ENCODE results near the gene TMEM108.

Gene TMEM108

GRCh38 chr3:133374708-133375402 is 336.7 kb downstream of the TMEM108 start:
- Histone ChIP-seq H3K4me3 (ENCODE audit: low read length) (no peak overlapping the region), H3K9me3 (ENCODE audit: low read length) (no peaks in the 10 kb centered on the region), H2AFZ (ENCODE audit: low read depth, low read length) (no peak overlapping the region)

GRCh38 chr3:133375403-133375745 is 337.2 kb downstream of the TMEM108 start:
- H3K4me3 ChIP-seq (ENCODE audit: low read length) = no peak overlapping the region
- H2AFZ ChIP-seq (ENCODE audit: low read depth, low read length) = no peak overlapping the region
- H3K9me3 ChIP-seq (ENCODE audit: low read length) = no peaks in the 10 kb centered on the region

More at GRCh38 chr3:133374708-133375402, 336.7 kb downstream of the TMEM108 start:
- no peaks in the 10 kb centered on the region for H3K27me3 ChIP-seq (ENCODE audit: insufficient read depth, low read length)
- no peaks in the 10 kb centered on the region for H3K36me3 ChIP-seq (ENCODE audit: insufficient read depth, low read length)
- peaks cover 29% of the 10 kb centered on the region for H3K4me1 ChIP-seq (ENCODE audit: insufficient read depth, low read length)

GRCh38 chr3:133376810-133377209 is 338.6 kb downstream of the TMEM108 start:
- Histone ChIP-seq H2AFZ (ENCODE audit: low read depth, low read length) (no peak overlapping the region), H3K27me3 (ENCODE audit: insufficient read depth, low read length) (peaks cover 5% of the 10 kb centered on the region), H3K4me1 (ENCODE audit: insufficient read depth, low read length) (peaks cover 18% of the 10 kb centered on the region), H3K9me3 (ENCODE audit: low read length) (no peaks in the 10 kb centered on the region), H3K4me3 (ENCODE audit: low read length) (no peak overlapping the region), H3K36me3 (ENCODE audit: insufficient read depth, low read length) (no peaks in the 10 kb centered on the region)

More at GRCh38 chr3:133375403-133375745, 337.2 kb downstream of the TMEM108 start:
- Histone ChIP-seq H3K4me1 (ENCODE audit: insufficient read depth, low read length) (peaks cover 24% of the 10 kb centered on the region), H3K27me3 (ENCODE audit: insufficient read depth, low read length) (no peaks in the 10 kb centered on the region), H3K36me3 (ENCODE audit: insufficient read depth, low read length) (no peaks in the 10 kb centered on the region)

- peaks cover 5% of the 10 kb centered on the region for H3K27me3 ChIP-seq (ENCODE audit: insufficient read depth, low read length)
- H3K36me3 ChIP-seq (ENCODE audit: insufficient read depth, low read length) = no peaks in the 10 kb centered on the region
- no peak overlapping the region for H3K4me3 ChIP-seq (ENCODE audit: low read length)
- H2AFZ ChIP-seq (ENCODE audit: low read depth, low read length) = no peak overlapping the region
- H3K9me3 ChIP-seq (ENCODE audit: low read length) = no peaks in the 10 kb centered on the region
- peaks cover 18% of the 10 kb centered on the region for H3K4me1 ChIP-seq (ENCODE audit: insufficient read depth, low read length)
Measured at GRCh38 chr3:133377396-133377795, 339.2 kb downstream of the TMEM108 start.

- Histone ChIP-seq H3K27me3 (ENCODE audit: insufficient read depth, low read length) (peaks cover 5% of the 10 kb centered on the region), H3K4me1 (ENCODE audit: insufficient read depth, low read length) (peaks cover 10% of the 10 kb centered on the region), H3K36me3 (ENCODE audit: insufficient read depth, low read length) (no peaks in the 10 kb centered on the region), H3K4me3 (ENCODE audit: low read length) (no peak overlapping the region), H2AFZ (ENCODE audit: low read depth, low read length) (no peak overlapping the region), H3K9me3 (ENCODE audit: low read length) (no peaks in the 10 kb centered on the region)
Measured at GRCh38 chr3:133379926-133380325, 341.7 kb downstream of the TMEM108 start.

GRCh38 chr3:133380481-133381225 is 342.5 kb downstream of the TMEM108 start:
- no peaks in the 10 kb centered on the region for H3K9me3 ChIP-seq (ENCODE audit: low read length)
- H3K4me1 ChIP-seq (ENCODE audit: insufficient read depth, low read length) = peaks cover 3% of the 10 kb centered on the region
- H2AFZ ChIP-seq (ENCODE audit: low read depth, low read length) = no peak overlapping the region
- peaks cover 5% of the 10 kb centered on the region for H3K27me3 ChIP-seq (ENCODE audit: insufficient read depth, low read length)
- H3K4me3 ChIP-seq (ENCODE audit: low read length) = no peak overlapping the region
- no peaks in the 10 kb centered on the region for H3K36me3 ChIP-seq (ENCODE audit: insufficient read depth, low read length)

- Histone ChIP-seq H3K36me3 (ENCODE audit: insufficient read depth, low read length) (no peaks in the 10 kb centered on the region), H2AFZ (ENCODE audit: low read depth, low read length) (no peak overlapping the region), H3K4me1 (ENCODE audit: insufficient read depth, low read length) (no peaks in the 10 kb centered on the region), H3K27me3 (ENCODE audit: insufficient read depth, low read length) (peaks cover 5% of the 10 kb centered on the region), H3K4me3 (ENCODE audit: low read length) (no peak overlapping the region), H3K9me3 (ENCODE audit: low read length) (no peaks in the 10 kb centered on the region)
Measured at GRCh38 chr3:133381346-133382109, 343.3 kb downstream of the TMEM108 start.

GRCh38 chr3:133383175-133383574 is 345.0 kb downstream of the TMEM108 start:
- Histone ChIP-seq H3K27me3 (ENCODE audit: insufficient read depth, low read length) (peaks cover 5% of the 10 kb centered on the region), H2AFZ (ENCODE audit: low read depth, low read length) (no peak overlapping the region), H3K9me3 (ENCODE audit: low read length) (no peaks in the 10 kb centered on the region), H3K36me3 (ENCODE audit: insufficient read depth, low read length) (no peaks in the 10 kb centered on the region), H3K4me1 (ENCODE audit: insufficient read depth, low read length) (no peaks in the 10 kb centered on the region), H3K4me3 (ENCODE audit: low read length) (no peak overlapping the region)

- no peaks in the 10 kb centered on the region for H3K36me3 ChIP-seq (ENCODE audit: insufficient read depth, low read length)
- H3K27me3 ChIP-seq (ENCODE audit: insufficient read depth, low read length) = peaks cover 5% of the 10 kb centered on the region
- H3K9me3 ChIP-seq (ENCODE audit: low read length) = no peaks in the 10 kb centered on the region
- no peak overlapping the region for H3K4me3 ChIP-seq (ENCODE audit: low read length)
- H2AFZ ChIP-seq (ENCODE audit: low read depth, low read length) = no peak overlapping the region
- no peaks in the 10 kb centered on the region for H3K4me1 ChIP-seq (ENCODE audit: insufficient read depth, low read length)
Measured at GRCh38 chr3:133383741-133384140, 345.6 kb downstream of the TMEM108 start.

GRCh38 chr3:133384331-133385027 is 346.3 kb downstream of the TMEM108 start:
- peaks cover 5% of the 10 kb centered on the region for H3K27me3 ChIP-seq (ENCODE audit: insufficient read depth, low read length)
- H3K4me3 ChIP-seq (ENCODE audit: low read length) = no peak overlapping the region

GRCh38 chr3:133386876-133387275 is 348.7 kb downstream of the TMEM108 start:
- Histone ChIP-seq H3K36me3 (ENCODE audit: insufficient read depth, low read length) (no peaks in the 10 kb centered on the region), H2AFZ (ENCODE audit: low read depth, low read length) (no peak overlapping the region), H3K4me1 (ENCODE audit: insufficient read depth, low read length) (no peaks in the 10 kb centered on the region), H3K27me3 (ENCODE audit: insufficient read depth, low read length) (no peaks in the 10 kb centered on the region), H3K4me3 (ENCODE audit: low read length) (no peak overlapping the region), H3K9me3 (ENCODE audit: low read length) (no peaks in the 10 kb centered on the region)

More at GRCh38 chr3:133384331-133385027, 346.3 kb downstream of the TMEM108 start:
- Histone ChIP-seq H2AFZ (ENCODE audit: low read depth, low read length) (no peak overlapping the region), H3K36me3 (ENCODE audit: insufficient read depth, low read length) (no peaks in the 10 kb centered on the region), H3K4me1 (ENCODE audit: insufficient read depth, low read length) (no peaks in the 10 kb centered on the region), H3K9me3 (ENCODE audit: low read length) (no peaks in the 10 kb centered on the region)

GRCh38 chr3:133387341-133387740 is 349.1 kb downstream of the TMEM108 start:
- H2AFZ ChIP-seq (ENCODE audit: low read depth, low read length) = no peak overlapping the region
- H3K4me3 ChIP-seq (ENCODE audit: low read length) = no peak overlapping the region
- H3K36me3 ChIP-seq (ENCODE audit: insufficient read depth, low read length) = no peaks in the 10 kb centered on the region
- no peaks in the 10 kb centered on the region for H3K4me1 ChIP-seq (ENCODE audit: insufficient read depth, low read length)
- H3K9me3 ChIP-seq (ENCODE audit: low read length) = no peaks in the 10 kb centered on the region
- H3K27me3 ChIP-seq (ENCODE audit: insufficient read depth, low read length) = no peaks in the 10 kb centered on the region

Data from neuron (in vitro differentiated cells).